Transverse colon (tissue), 4 donors: ENCODE results near the gene PSMB11.

Experiments
- CTCF ChIP-seq, 5 experiments: fragments of 200-600 bp in 3 of 5; fragments of 450-650 bp in 2 of 5; sonication (generic) in 3 of 5; IDR thresholded peaks; 1 replicate in 2 of 5; 2 replicates in 3 of 5; pipeline ENCODE4 v1.5.1; 2016 to 2017; ENCODE audit warnings: antibody characterized with exemption in 5 of 5, inconsistent platforms in 3 of 5, mild to moderate bottlenecking in 2 of 5, moderate library complexity in 1 of 5
- EP300 ChIP-seq: sonication (generic); formaldehyde crosslinking; IDR thresholded peaks from one replicate; pipeline ENCODE4 v1.6.1; 2017; ENCODE audit warnings: antibody characterized with exemption, low read depth
- POLR2A ChIP-seq: fragments of 450-650 bp; IDR thresholded peaks from one replicate; pipeline ENCODE4 v1.6.1; 2016; ENCODE audit warnings: antibody characterized with exemption, mild to moderate bottlenecking, moderate library complexity
- POLR2AphosphoS5 ChIP-seq, 3 donors: sonication (generic); formaldehyde crosslinking; IDR thresholded peaks; one replicate each; pipeline ENCODE4 v1.6.1; 2016; ENCODE audit warnings: antibody characterized with exemption in 3 of 3

GRCh38 chr14:23074906-23075305 is 32.9 kb downstream of the PSMB11 start:
- TF ChIP-seq CTCF (IDR thresholded peaks at IDR 0.05) (no peak), POLR2A (no peak), POLR2AphosphoS5 (IDR thresholded peaks at IDR 0.05) (no peak), EP300 (no peak)
